GM04504 (cell line): ENCODE results near the gene SLC26A2.

Experiments
- DNase-seq: peaks from one replicate; pipeline ENCODE4 v3.0.0-alpha.2; 2012; ENCODE audit warnings: low read depth

Gene SLC26A2

DNA sequence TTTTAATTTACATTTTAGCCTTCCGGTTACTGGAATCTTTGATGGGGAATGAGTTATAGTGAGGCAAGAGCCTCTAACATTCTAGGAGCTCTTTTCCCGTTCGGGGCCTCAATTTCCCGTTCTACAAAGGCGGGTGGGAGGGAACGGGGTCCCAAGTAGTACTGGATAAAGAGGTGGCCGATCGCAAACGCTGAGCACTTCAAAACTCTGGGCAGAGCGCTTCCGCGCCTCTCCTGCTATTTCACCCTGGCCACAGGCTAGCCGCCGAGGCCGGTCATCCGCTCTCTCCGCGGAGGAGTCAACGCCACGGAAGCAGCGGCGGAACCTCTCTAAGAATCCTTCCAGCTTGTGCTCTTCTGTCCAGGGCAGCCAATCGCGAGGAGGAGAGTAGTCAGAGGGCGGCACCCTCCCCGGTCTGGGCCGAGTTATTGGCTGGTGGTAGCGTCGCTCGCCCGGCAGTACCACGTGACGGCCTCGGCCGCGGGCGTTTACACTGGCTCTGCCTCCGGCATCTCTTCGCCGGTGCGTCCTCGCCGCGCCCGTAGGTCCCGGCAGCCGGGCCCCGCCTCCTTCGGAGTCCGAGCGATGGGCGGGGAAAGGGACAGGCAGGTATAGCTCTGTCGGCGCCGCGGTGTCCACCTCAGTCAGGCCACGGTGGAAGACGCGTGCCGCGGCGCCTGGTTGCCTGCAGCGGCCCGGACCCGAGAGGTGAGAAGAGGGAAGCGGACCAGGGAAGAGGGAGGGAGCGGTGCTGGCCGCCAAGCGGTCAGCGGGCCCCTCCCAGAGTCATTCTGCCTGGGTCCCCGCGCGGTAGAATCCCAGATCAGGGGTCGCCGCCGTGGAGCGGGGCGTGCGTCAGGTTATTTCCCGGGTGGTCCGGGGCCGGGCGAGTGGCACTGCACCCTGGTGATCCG, at the start of gene SLC26A2:
Gene SLC26A2 (plus strand): TSS at position 487 of the 914 bp plus-strand sequence. CDS start 16,895 bp downstream, outside the sequence.
- peak; percentile 95 for DNase-seq

DNA sequence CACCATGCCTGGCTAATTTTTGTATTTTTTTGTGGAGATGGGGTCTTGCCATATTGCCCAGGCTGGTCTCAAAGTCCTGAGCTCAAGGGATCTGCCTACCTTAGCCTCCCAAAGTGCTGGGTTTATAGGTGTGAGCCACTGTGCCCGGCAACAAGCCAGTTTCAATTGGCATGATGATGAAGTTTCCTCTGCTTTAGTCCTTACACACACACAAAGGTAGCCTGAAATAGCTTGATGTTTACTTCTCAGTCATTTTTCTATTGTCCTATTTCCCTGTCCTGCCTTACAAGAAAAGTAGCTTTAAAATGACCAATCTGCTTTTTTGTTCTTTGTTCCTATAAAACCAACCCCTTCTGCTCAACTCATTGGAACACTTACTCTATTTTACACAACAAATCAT, 49.5 kb upstream of the SLC26A2 start:
- no peak for DNase-seq

DNA sequence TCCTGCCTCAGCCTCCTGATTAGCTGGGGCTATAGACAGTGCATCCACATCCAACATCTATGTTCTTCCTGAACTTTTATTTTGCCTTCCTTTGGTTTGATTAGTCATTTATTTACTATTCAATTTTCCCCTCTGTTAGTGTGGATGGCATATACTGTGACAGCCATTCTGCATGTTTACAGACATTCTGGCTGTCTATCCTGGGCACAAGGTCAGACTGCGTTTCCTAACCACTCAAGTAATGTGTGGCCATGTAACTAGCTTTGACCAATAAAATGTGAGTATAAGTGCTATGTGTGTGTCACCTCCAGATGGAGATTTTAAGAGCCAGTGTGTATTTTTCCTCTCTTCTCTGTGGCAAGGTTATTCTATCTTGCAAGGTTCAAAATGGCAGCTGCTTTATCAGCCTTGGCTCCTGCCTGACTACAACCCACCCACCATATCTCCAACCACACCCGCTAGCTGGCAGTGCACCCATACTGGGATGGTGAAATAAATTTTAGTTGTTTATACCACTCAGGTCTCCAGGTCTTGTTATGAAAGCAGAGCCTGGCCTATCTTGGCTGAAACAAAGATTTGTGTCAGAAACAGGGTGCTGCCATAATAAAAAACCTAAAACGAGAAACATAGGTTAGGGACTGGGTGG, 48.2 kb upstream of the SLC26A2 start:
- DNase-seq: no peak

DNA sequence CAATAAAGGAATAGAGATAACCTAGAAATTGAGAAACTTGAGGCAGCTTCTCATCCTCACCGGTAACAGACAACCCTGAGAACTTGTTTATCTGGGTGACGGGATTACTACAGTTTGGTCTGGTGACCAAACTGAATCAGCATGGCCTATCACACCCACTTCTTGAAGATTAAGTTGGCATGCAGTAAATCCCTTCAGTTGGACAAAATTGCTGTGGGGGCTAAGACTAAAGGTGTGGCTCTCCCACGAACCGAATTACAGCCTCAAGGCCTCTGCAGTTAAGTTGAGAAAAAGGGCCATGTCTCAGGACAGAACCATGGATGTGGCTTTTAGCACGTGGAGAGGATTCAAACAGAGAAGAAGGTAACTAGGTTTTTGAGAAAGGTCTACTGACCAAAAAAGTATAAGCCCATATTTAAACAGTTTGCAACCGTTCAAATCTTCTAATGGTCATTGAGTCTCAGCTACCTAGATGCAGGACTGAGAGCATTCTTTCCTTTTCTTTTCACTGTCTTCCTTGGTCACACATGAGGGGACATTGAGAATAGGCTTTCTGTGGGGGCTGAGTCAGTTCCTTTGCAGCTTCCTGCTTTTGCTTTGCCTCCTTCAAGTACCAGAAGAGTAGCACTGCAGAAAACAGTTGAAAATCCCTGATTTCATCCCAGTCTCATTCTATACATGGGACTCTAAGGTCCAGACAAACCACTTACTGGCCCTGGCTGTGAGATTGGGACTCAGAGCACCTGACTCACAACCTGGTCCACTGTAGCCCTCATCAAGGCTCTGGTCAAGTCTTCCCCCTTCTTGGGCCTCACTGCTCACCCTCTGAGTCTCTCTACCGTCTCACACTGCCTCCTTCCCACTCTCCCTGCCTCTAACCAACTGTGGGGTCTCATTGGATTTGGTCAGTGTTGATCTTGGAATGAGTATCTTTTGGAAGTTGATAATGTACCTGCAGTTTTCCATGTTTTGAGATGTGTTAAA, 46.8 kb upstream of the SLC26A2 start:
- DNase-seq: no peak

DNA sequence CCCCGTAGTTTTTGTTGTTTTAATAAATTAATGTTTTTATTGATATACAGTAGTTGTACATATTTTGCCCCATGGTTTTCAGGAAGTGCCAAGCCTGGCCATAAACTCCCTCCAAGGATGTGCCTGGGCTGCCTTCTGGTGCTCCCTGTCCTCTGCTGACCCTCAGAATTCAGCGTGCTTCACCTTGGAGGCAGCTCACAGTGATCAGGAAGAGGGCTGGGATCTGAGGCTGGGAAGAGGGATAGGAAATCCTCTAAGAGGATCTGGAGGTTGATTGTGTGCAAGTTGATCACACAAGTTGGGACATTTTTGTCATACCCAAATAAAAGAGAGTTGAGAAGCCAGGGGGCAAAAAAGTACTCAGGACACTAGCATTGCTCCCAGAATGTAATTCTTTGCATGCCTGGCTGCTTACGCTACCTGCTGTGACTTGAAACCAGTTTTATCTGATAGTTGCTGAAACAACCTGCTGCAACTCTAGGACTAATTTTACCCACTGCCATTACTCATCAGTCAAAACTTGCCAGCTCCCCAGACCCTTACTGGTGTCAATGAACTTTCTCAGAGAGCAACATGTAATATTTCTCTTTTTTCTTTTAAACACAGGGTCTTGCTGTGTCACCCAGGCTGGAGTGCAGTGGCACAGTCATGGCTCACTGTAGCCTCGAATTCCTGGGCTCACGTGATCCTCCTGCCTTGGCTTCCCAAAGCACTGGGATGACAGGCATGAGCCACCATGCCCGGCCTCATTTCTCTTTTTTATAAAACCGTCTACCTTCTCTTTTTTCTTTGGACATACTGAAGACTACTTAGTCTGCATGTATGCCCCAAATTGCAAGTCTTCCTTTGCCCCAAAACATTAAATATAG, 44.9 kb upstream of the SLC26A2 start:
- no peak for DNase-seq

DNA sequence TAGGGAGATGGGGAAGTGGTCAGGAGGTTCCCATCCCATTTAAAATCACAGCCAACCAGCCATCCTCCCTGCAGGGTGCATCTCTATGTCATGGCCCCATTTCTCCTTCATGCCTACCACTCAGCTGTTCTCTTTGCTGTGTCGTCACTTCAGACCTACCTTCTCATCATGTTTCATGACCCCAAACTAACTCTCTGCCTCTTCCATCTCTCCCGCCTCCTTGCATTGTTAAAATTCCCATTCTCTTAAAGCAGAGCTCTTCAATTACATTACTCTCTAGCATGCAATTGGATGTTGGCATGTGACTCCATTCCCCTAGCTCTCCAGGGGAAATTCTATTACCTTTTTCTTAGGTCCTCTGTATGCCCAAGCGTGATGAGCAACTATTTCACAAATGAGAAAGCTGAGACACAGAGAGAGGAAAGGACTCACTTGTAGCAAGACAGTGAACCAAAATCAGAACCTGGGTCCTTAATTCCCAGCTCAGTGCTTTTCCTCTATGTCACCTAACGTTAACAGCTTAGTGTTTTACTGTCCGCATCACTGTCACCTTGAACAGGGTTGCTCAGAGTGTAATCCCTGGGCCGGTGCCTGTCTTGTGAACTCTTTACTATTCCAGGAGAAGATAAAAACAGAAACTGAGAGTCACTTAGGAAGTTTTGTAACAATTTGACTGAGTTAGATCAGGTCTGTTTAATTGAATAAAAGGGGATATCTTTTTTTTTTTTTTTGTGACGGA, 44.1 kb upstream of the SLC26A2 start:
- no peak for DNase-seq

DNA sequence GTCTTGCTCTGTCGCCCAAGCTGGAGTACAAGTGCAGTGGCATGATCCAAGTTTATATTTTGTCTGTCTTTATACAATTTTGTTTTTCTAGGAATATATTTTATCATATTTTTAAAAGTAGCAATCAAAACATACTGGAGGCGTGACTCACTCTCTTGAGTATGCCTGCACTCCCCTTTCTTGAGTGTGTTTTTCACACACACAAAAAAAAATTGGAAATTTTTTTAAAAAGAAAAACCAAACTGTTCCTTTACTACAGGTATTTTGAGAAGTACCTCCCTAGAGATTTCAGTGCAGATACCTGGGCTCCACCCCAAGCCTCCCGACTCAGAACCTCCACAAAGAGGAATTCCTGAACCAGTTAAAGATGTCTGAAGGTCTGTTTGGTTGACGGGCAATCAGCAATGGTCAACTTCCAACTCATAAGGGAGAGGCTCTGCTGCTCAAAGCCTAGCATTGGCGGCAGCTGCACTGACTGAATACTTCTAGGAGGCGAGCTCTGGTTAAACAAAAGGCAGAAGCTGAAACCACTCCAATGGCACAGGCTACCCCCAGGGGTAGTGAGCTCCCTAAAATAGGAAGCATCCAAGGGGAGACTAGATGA, 43.4 kb upstream of the SLC26A2 start:
- no peak for DNase-seq

DNA sequence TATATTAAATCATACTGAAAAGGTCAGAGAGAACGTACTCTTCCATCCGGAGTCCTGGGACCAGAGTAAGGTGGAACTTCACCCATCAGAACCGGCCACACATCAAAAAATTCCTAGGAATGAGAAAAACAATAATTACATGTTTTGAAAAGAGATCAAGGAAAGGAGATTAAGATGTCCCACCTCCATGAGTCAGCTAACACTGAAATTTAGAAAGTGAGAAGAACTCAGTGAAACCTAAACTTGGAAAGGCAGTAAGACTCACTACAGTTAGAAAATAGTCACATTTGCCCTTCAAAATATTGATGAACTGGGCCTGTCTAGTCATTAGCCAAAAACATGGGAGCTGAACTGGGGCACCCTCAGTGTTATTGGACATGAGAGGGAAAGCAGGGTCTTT, 39.0 kb upstream of the SLC26A2 start:
- no peak for DNase-seq

DNA sequence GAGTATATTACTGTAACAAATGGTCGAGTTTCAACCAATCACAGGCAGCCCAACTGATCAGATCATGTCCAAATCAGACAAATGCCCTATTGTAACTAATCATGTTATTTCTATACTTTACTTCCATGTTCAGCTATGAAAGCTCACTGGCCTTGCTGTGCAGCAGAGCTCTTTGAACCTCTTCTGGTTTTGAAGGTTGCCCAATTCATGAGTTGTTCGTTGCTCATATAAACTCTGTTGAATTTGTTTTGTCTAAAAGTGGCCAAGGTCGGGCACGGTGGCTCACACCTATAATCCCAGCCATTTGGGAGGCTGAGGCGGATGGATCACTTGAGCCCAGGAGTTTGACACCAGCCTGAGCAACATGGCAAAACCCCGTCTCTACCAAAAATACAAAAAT, 37.6 kb upstream of the SLC26A2 start:
- DNase-seq: no peak

DNA sequence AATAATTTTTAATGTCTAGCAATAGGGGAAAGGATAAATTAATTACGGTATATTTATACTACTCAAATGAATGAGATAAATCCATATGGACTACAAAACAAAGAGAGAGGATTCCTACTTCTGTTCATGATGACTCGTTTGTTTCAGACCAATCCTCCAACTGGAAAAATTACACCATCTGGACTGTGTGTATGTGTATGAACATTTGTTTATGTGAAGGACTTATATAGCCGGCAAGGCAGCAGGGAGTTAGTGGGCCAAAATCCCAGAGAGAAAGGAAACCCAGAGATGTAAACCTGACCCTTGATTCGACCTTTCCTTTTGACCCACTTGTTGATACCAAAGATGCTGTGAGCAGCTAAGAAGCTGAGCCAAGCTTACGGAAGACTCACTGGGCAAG, 36.1 kb upstream of the SLC26A2 start:
- no peak for DNase-seq

DNA sequence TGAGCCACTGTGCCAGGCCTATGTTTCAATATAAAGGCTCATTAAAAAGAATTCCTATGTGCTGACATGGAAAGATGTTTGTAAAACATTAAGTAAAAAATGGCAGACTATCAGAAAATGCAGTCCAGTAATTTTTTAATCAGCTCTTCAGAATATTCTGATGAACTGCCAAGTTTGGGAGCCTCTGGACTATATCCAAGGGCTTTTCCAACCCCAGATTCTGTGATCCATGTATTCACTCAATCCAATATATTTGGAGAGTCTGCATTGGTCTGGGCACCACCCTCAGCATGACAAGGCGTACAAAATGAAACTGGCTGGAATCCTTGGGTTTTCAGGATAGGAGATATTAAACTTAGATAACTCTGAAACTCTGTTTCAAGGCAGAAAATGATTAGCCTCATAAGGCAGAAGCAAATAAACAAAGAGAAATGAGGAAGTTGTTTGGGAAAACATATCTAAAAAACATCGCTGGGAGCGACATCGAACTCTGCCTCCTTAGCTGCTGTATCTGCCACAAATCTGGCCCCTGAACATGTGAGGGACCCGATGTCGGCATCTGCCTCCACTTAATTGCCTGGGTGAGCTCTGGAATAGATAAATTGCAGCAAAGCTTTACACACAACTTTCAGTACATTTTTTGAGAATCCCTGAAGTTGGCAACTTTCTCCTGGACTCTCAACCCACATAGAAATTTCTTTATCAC, 30.4 kb upstream of the SLC26A2 start:
- DNase-seq: no peak

DNA sequence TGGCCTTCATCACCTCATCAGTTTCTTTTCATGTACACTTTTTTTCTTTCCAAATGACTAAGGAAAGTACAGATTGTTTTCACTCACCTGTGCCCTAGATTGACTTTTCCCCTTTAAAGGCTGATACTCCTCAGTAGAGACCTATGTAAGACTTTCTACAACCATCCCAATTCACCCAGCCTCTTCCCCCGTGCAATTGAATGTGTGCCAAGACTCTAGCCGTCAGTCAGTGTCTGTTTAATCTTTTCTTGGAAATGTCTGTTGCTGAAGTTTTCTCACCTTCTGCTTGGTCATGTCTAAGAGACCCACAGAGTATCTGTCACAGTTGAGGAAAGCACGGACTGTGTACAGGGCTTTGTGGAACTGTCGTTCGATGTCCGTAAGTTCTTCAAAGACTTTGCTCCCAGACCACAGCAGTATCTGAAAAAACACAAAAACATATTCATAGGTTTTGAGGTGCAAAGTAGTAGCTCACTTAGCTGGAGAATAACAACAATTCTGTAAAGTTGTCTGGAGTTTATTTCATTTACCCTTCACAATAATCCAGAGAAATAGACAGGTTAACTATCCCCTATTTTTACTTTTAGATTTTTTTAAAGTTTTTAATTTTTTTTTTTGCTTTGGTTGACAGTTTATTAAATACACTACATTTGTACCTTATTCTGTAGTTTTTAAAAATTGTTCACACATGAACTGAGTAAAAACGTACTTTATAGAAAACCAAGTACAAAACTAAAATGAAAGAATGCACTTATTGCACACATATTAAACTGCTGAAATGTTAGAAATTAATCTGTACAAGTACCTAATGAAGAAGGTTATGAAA, 29.6 kb upstream of the SLC26A2 start:
- DNase-seq: no peak

DNA sequence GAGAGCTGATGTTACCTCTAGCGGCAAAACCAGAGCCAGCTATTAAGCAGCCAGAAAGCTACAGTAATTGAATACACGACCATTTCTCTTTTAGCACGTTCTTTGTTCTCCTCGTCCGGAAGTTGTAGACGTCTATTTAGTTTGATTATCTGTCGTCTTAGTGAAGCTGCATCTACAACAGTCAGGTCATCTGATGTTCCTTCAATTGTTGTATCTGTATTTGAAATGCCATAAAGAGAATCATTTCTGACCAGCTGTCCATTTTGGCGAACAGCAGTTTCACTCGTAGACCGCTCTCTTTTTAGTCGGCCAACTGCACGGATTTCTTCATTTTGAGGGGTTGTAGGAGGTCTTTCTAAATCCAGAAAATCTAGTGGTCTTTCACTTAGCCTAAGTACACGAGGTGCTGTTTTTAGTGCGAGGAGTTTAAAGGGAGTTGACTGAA, 28.5 kb upstream of the SLC26A2 start:
- no peak for DNase-seq

DNA sequence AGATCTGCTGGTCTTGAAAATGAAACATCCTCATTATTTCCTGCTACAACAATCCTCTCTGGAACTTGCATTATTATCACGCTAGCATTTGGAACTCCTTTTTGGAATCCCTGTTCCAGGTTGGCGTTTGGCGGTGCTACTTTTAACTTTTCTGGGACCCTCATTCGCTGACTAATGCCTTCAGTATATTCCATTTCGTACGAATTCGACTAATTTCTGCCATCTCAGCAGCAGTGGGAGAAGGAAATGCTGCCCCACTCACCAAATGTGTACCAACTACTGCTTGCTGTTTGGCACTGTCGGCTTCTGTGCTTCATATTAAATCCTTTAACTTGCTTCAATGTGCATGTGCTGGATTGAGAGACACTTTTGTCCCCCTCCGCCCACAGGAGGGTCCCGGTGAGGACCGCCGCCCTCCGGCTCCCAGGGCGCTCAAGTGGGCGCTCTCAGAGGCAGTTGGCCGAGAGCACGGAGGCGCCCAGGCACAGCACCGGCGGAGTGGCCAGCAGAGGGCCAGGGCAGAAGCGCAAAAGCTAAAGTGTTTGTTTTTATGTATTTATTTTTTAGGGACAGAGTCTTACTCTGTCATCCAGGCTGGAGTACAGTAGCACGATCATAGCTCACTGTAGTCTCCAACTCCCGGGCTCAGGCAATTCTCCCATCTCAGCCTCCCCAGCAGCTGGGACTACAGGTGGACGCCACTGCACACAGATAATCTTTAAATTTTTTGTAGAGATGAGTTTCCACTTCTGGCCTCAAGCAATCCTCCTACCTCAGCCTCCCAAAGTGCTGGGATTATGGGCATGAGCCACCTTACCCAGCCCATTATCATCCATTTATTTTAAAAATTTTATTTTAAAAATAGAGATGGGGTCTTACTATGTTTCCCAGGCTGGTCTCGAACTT, 27.9 kb upstream of the SLC26A2 start:
- no peak for DNase-seq

DNA sequence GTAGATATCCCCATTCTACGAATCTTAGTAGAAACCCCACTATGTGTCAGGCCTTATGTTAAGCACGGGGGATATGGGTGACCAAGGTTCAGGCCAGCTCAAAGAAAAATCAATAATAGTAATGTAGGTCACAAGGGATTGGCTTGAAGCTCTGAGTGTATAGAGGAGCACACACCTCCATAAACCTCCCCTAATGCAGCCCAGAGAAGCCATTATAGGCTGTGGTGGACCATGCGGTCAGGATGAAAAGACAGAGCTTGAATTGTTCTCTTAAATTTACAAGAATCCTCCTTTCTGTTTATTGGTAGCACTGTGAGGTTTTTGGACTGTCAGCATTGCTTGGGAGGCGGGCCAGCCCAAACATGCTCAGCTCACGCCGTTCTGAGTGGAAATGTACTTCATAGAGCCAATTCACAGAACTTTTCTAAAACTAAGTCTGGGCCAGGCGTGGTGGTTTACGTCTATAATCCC, 25.1 kb upstream of the SLC26A2 start:
- DNase-seq: no peak

DNA sequence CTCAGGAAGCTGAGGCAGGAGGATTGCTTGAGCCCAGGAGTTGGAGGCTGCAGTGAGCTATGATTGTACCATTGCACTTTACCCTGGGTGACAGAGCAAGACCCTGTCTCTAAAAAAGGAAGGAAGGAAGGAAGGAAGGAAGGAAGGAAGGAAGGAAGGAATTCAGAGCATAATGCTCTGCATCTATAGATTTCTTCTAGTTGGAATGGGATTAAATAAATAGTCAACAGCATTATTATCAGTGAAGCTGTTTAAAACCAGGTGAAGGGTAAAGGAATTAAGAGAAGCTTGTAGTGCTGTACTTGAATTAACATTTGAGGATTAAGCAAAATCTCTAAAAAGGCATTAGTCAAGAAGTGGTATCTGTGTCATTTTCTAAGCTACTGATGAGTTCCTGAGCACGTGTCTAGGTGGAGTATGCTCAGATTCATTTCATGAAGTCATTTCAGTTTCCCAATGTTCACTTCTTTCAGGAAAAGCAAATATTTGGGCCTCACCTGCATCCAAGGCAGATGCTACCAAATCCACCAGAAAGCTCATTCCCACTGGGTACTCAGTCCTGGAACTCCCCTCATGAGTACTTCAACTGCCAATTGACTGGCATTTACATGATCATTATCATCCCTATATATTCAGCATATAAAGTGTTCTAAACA, 24.4 kb upstream of the SLC26A2 start:
- DNase-seq: no peak

DNA sequence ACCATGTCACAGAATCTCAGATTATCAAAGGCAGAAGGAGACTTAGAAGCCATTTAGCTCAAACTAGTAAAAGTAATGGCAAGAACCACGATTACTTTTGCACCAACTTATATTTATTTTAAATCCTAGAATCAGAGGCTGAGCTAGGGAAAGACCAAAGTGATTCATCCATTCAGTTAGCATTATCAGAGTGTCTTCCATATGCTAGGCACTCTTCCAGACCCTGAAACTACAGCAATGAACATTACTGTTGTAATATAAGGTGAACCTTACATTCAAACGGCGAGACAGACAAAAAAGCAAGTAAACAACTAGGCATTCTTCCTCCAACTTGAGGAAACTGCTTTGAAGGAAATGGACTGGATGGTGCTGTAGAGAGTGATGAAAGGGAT, 23.9 kb upstream of the SLC26A2 start:
- no peak for DNase-seq
